GM18907 (cell line): ENCODE data around the gene HEPACAM2.

Experiments
- ATAC-seq: cut with Tn5 transposase; IDR thresholded peaks from one replicate; pipeline ENCODE4 v1.9.1; 2021; ENCODE audit warnings: mild to moderate bottlenecking, moderate library complexity; ENCODE audit not compliant: unreplicated experiment

Gene HEPACAM2

GRCh38 chr7:93203496-93203895 is 22.8 kb downstream of the HEPACAM2 start:
- no peak for ATAC-seq

GRCh38 chr7:93202594-93203250 is 23.5 kb downstream of the HEPACAM2 start:
- ATAC-seq: no peak

- no peak for ATAC-seq
Observed at GRCh38 chr7:93198472-93198871, 27.8 kb downstream of the HEPACAM2 start.

GRCh38 chr7:93196336-93196735 is 29.9 kb downstream of the HEPACAM2 start:
- ATAC-seq: no peak

GRCh38 chr7:93194386-93194785 is 31.9 kb downstream of the HEPACAM2 start:
- no peak for ATAC-seq

- no peak for ATAC-seq
Observed at GRCh38 chr7:93188870-93189634, 37.2 kb downstream of the HEPACAM2 start.

GRCh38 chr7:93185303-93186027 is 40.8 kb downstream of the HEPACAM2 start:
- ATAC-seq: no peak

GRCh38 chr7:93179173-93179572 is 47.1 kb downstream of the HEPACAM2 start:
- ATAC-seq: no peak

GRCh38 chr7:93178213-93178612 is 48.1 kb downstream of the HEPACAM2 start:
- no peak for ATAC-seq

- no peak for ATAC-seq
Observed at GRCh38 chr7:93176992-93177580, 49.2 kb downstream of the HEPACAM2 start.

- ATAC-seq: no peak
Observed at GRCh38 chr7:93175219-93175618, 51.0 kb downstream of the HEPACAM2 start.

GRCh38 chr7:93172683-93173082 is 53.6 kb downstream of the HEPACAM2 start:
- ATAC-seq: no peak

- no peak for ATAC-seq
Observed at GRCh38 chr7:93171606-93172226, 54.6 kb downstream of the HEPACAM2 start.

- ATAC-seq: peak; percentile 98
Observed at GRCh38 chr7:93165447-93165846, 60.8 kb downstream of the HEPACAM2 start.

GRCh38 chr7:93164766-93165165 is 61.5 kb downstream of the HEPACAM2 start:
- ATAC-seq: no peak

- no peak for ATAC-seq
Observed at GRCh38 chr7:93161181-93161762, 65.0 kb downstream of the HEPACAM2 start.

GRCh38 chr7:93160410-93160809 is 65.9 kb downstream of the HEPACAM2 start:
- no peak for ATAC-seq

- no peak for ATAC-seq
Observed at GRCh38 chr7:93159490-93159889, 66.8 kb downstream of the HEPACAM2 start.

GRCh38 chr7:93156884-93157283 is 69.4 kb downstream of the HEPACAM2 start:
- no peak for ATAC-seq

GRCh38 chr7:93150200-93150835 is 76.0 kb downstream of the HEPACAM2 start:
- ATAC-seq: no peak
